Activated naive CD4-positive, alpha-beta T cell treated with anti-CD3 and anti-CD28 coated beads for 36 hours (primary cell): ENCODE results near the gene XYLT1. TPM values are rescaled to one million over a fixed set of nuclear protein-coding genes. Genes with fewer than 3 reads are reported as not detected.

Experiments
- CTCF ChIA-PET: fragments of 350-600 bp; sonication (Branson Sonifier 250); formaldehyde crosslinking; loops from one replicate; lab custom pipeline; 2021; ENCODE audit warnings: antibody characterized with exemption; lab: Charles Lee
- DNase-seq: peaks from one replicate; pipeline ENCODE4 v3.0.0-alpha.2; 2020
- H3K27ac Mint-ChIP-seq: one replicate; pipeline ENCODE4 v1.8.0; 2021; ENCODE audit warnings: mild to moderate bottlenecking, mixed read lengths
- H3K27me3 Mint-ChIP-seq: one replicate; pipeline ENCODE4 v1.8.0; 2021; ENCODE audit warnings: low read depth, mixed read lengths
- H3K36me3 Mint-ChIP-seq: one replicate; pipeline ENCODE4 v1.8.0; 2021; ENCODE audit warnings: low read depth, mixed read lengths
- H3K4me1 Mint-ChIP-seq: one replicate; pipeline ENCODE4 v1.8.0; 2021; ENCODE audit warnings: low read depth, mixed read lengths
- H3K4me3 Mint-ChIP-seq: one replicate; pipeline ENCODE4 v1.8.0; 2021; ENCODE audit warnings: mild to moderate bottlenecking, moderate library complexity, mixed read lengths
- H3K9me3 Mint-ChIP-seq: one replicate; pipeline ENCODE4 v1.8.0; 2021; ENCODE audit warnings: mixed read lengths
- intact Hi-C: fragments of 100-400 bp; cut with micrococcal nuclease; formaldehyde crosslinking; loops from one replicate; pipeline ENCODE4 v1.15.1; 2023
- total RNA-seq, 2 experiments: library from RNA; stranded (reverse); gene quantifications; one replicate each; pipeline ENCODE4 v1.2.3, GENCODE V29; 2021

Gene XYLT1
- total RNA-seq, 2 experiments from 2014 or later = 3.3 to 4.5 TPM

- Mint-ChIP-seq H3K36me3 (peaks cover 7% of the 10 kb centered on the region), H3K4me3 (no peak overlapping the region), H3K27ac (no peak overlapping the region), H3K27me3 (no peaks in the 10 kb centered on the region), H3K9me3 (no peaks in the 10 kb centered on the region), H3K4me1 (no peaks in the 10 kb centered on the region)
- CTCF ChIA-PET = no interaction called here
- no peak for DNase-seq
- intact Hi-C loops = no loop called here
Observed at GRCh38 chr16:17159617-17160016, 311.1 kb downstream of the XYLT1 start.

- CTCF ChIA-PET = interaction anchor here (0.6 kb wide), 1 partner anchor 472 kb away, joined by 3 read pairs; no protein-coding TSS in a partner anchor
- Mint-ChIP-seq H3K9me3 (no peaks in the 10 kb centered on the region), H3K4me1 (no peaks in the 10 kb centered on the region), H3K4me3 (no peak overlapping the region), H3K27ac (no peak overlapping the region), H3K36me3 (peaks cover 5% of the 10 kb centered on the region), H3K27me3 (no peaks in the 10 kb centered on the region)
- intact Hi-C loops = no loop called here
- DNase-seq = no peak
Observed at GRCh38 chr16:17155936-17156335, 314.8 kb downstream of the XYLT1 start.

- no peak for DNase-seq
- H3K4me3 Mint-ChIP-seq = no peak overlapping the region
- no peaks in the 10 kb centered on the region for H3K27me3 Mint-ChIP-seq
- H3K36me3 Mint-ChIP-seq = peaks cover 5% of the 10 kb centered on the region
- intact Hi-C loops = no loop called here
- CTCF ChIA-PET = interaction anchor here (0.7 kb wide), 1 partner anchor 82 kb away, joined by 3 read pairs; no protein-coding TSS in a partner anchor
- H3K27ac Mint-ChIP-seq = no peak overlapping the region
- no peaks in the 10 kb centered on the region for H3K4me1 Mint-ChIP-seq
- no peaks in the 10 kb centered on the region for H3K9me3 Mint-ChIP-seq
Observed at GRCh38 chr16:17155485-17155884, 315.3 kb downstream of the XYLT1 start.

- no peak overlapping the region for H3K4me3 Mint-ChIP-seq
- CTCF ChIA-PET = interaction anchor here (0.7 kb wide), 1 partner anchor 83 kb away, joined by 3 read pairs; no protein-coding TSS in a partner anchor
- H3K27ac Mint-ChIP-seq = no peak overlapping the region
Observed at GRCh38 chr16:17154981-17155380, 315.8 kb downstream of the XYLT1 start.

GRCh38 chr16:17152311-17152710 lies 318.4 kb downstream of the XYLT1 start:
- no peaks in the 10 kb centered on the region for H3K4me1 Mint-ChIP-seq
- intact Hi-C loops = no loop called here
- CTCF ChIA-PET = interaction anchor here (0.6 kb wide), 1 partner anchor 312 kb away, joined by 4 read pairs; no protein-coding TSS in a partner anchor
- no peaks in the 10 kb centered on the region for H3K9me3 Mint-ChIP-seq
- H3K4me3 Mint-ChIP-seq = no peak overlapping the region
- DNase-seq = no peak
- no peaks in the 10 kb centered on the region for H3K36me3 Mint-ChIP-seq
- H3K27me3 Mint-ChIP-seq = no peaks in the 10 kb centered on the region
- H3K27ac Mint-ChIP-seq = no peak overlapping the region

More at GRCh38 chr16:17154981-17155380, 315.8 kb downstream of the XYLT1 start:
- Mint-ChIP-seq H3K27me3 (no peaks in the 10 kb centered on the region), H3K9me3 (no peaks in the 10 kb centered on the region), H3K4me1 (no peaks in the 10 kb centered on the region), H3K36me3 (peaks cover 5% of the 10 kb centered on the region)
- no peak for DNase-seq
- intact Hi-C loops = no loop called here

- CTCF ChIA-PET = no interaction called here
Observed at GRCh38 chr16:17151335-17151734, 319.4 kb downstream of the XYLT1 start.

GRCh38 chr16:17149904-17150483 lies 320.8 kb downstream of the XYLT1 start:
- H3K27me3 Mint-ChIP-seq = no peaks in the 10 kb centered on the region
- DNase-seq = no peak
- no peak overlapping the region for H3K4me3 Mint-ChIP-seq
- no peaks in the 10 kb centered on the region for H3K9me3 Mint-ChIP-seq
- no peaks in the 10 kb centered on the region for H3K36me3 Mint-ChIP-seq
- CTCF ChIA-PET = interaction anchor here (0.5 kb wide), 1 partner anchor 186 kb away, joined by 3 read pairs; no protein-coding TSS in a partner anchor
- intact Hi-C loops = no loop called here
- H3K27ac Mint-ChIP-seq = no peak overlapping the region
- no peaks in the 10 kb centered on the region for H3K4me1 Mint-ChIP-seq

More at GRCh38 chr16:17151335-17151734, 319.4 kb downstream of the XYLT1 start:
- Mint-ChIP-seq H3K9me3 (no peaks in the 10 kb centered on the region), H3K4me1 (no peaks in the 10 kb centered on the region), H3K4me3 (no peak overlapping the region), H3K27ac (no peak overlapping the region), H3K36me3 (no peaks in the 10 kb centered on the region), H3K27me3 (no peaks in the 10 kb centered on the region)
- DNase-seq = no peak
- intact Hi-C loops = no loop called here

GRCh38 chr16:17147942-17148341 lies 322.8 kb downstream of the XYLT1 start:
- no peaks in the 10 kb centered on the region for H3K27me3 Mint-ChIP-seq
- H3K4me1 Mint-ChIP-seq = no peaks in the 10 kb centered on the region
- intact Hi-C loops = no loop called here
- H3K27ac Mint-ChIP-seq = no peak overlapping the region
- CTCF ChIA-PET = interaction anchor here (0.6 kb wide), 1 partner anchor 254 kb away, joined by 3 read pairs; no protein-coding TSS in a partner anchor
- no peak overlapping the region for H3K4me3 Mint-ChIP-seq
- no peaks in the 10 kb centered on the region for H3K9me3 Mint-ChIP-seq
- H3K36me3 Mint-ChIP-seq = no peaks in the 10 kb centered on the region
- no peak for DNase-seq

GRCh38 chr16:17145029-17145428 lies 325.7 kb downstream of the XYLT1 start:
- no peaks in the 10 kb centered on the region for H3K9me3 Mint-ChIP-seq
- CTCF ChIA-PET = no interaction called here
- peaks cover 3% of the 10 kb centered on the region for H3K36me3 Mint-ChIP-seq
- H3K27me3 Mint-ChIP-seq = no peaks in the 10 kb centered on the region
- DNase-seq = no peak
- no peak overlapping the region for H3K27ac Mint-ChIP-seq
- H3K4me1 Mint-ChIP-seq = no peaks in the 10 kb centered on the region
- H3K4me3 Mint-ChIP-seq = no peak overlapping the region
- intact Hi-C loops = no loop called here

- Mint-ChIP-seq H3K9me3 (no peaks in the 10 kb centered on the region), H3K4me3 (no peak overlapping the region), H3K27ac (no peak overlapping the region), H3K4me1 (no peaks in the 10 kb centered on the region), H3K27me3 (no peaks in the 10 kb centered on the region), H3K36me3 (peaks cover 8% of the 10 kb centered on the region)
- CTCF ChIA-PET = no interaction called here
- intact Hi-C loops = no loop called here
- no peak for DNase-seq
Observed at GRCh38 chr16:17144431-17144830, 326.3 kb downstream of the XYLT1 start.

GRCh38 chr16:17143546-17144419 lies 327.0 kb downstream of the XYLT1 start:
- intact Hi-C loops = no loop called here
- Mint-ChIP-seq H3K4me1 (no peaks in the 10 kb centered on the region), H3K36me3 (peaks cover 10% of the 10 kb centered on the region), H3K27ac (no peak overlapping the region), H3K4me3 (no peak overlapping the region), H3K27me3 (no peaks in the 10 kb centered on the region), H3K9me3 (no peaks in the 10 kb centered on the region)
- CTCF ChIA-PET = no interaction called here
- no peak for DNase-seq

- no peak for DNase-seq
- Mint-ChIP-seq H3K27me3 (no peaks in the 10 kb centered on the region), H3K27ac (no peak overlapping the region), H3K9me3 (no peaks in the 10 kb centered on the region), H3K4me1 (no peaks in the 10 kb centered on the region), H3K4me3 (no peak overlapping the region), H3K36me3 (peaks cover 29% of the 10 kb centered on the region)
- intact Hi-C loops = no loop called here
- CTCF ChIA-PET = no interaction called here
Observed at GRCh38 chr16:17138801-17139200, 332.0 kb downstream of the XYLT1 start.
